Left ventricle myocardium inferior (tissue), 1 donor: ENCODE data around the gene EYA2. TPM values are rescaled to one million over a fixed set of nuclear protein-coding genes. Genes with fewer than 3 reads are reported as not detected.

ENCODE experiments used
- DNase-seq: peaks from one replicate; pipeline ENCODE4 v3.0.0-alpha.2; 2020
- H3K27ac ChIP-seq: fragments of 200-600 bp; replicated peaks from 2 replicates; pipeline ENCODE4 v1.8.0; 2021
- H3K27me3 ChIP-seq: fragments of 200-600 bp; 2 replicates; pipeline ENCODE4 v1.8.0; 2021; ENCODE audit warnings: low read depth
- H3K36me3 ChIP-seq: fragments of 200-600 bp; 2 replicates; pipeline ENCODE4 v1.8.0; 2021
- H3K4me1 ChIP-seq: fragments of 200-600 bp; 2 replicates; pipeline ENCODE4 v1.8.0; 2021
- H3K4me3 ChIP-seq: fragments of 200-600 bp; 2 replicates; pipeline ENCODE4 v1.8.0; 2021; ENCODE audit warnings: mild to moderate bottlenecking, moderate library complexity
- H3K9me3 ChIP-seq: fragments of 200-600 bp; replicated peaks from 2 replicates; pipeline ENCODE4 v1.8.0; 2021
- intact Hi-C: fragments of 100-400 bp; cut with micrococcal nuclease; formaldehyde crosslinking; loops from one replicate; pipeline ENCODE4 v1.11.0; 2022
- total RNA-seq: library from RNA; stranded (reverse); fragmentation: NEBNext Ultra II Directional; extraction: Animal tissue kit (Norgen Biotek cat#: 25700); gene quantifications from one replicate; pipeline ENCODE4 v1.2.1, GENCODE V29; 2021
- TF ChIP-seq, protein P1 (sequence below): fragments of 200-600 bp; IDR thresholded peaks from 2 replicates; pipeline ENCODE4 v1.8.0; 2021; ENCODE audit warnings: antibody characterized with exemption, mild to moderate bottlenecking, borderline replicate concordance
- donor health status: DM: no; HTN: yes; CAD: no; lungs with severe emphysema.

Gene EYA2
- total RNA-seq, 1 donor from 2014 or later, result 0.63 TPM

DNA sequence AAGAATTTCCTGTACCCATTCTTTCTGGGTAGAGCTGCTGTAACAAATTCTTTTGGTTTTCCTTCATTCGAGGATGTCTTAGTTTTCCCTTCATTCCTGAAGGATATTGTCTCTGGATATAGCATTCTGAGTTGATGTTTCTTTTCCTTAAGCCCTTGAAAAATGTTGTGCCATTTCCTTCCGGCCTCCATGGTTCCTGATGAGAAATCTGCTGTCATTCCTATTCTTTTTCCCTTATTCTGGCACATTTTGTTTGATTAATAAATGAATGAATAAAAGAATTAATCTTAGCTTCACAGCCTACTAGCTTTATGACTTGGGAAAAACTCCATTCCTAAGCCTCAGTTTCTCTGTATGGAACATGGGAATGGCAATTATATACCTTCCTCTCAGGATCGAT, 173.1 kb downstream of the EYA2 start:
- TF ChIP-seq, protein P1, sequence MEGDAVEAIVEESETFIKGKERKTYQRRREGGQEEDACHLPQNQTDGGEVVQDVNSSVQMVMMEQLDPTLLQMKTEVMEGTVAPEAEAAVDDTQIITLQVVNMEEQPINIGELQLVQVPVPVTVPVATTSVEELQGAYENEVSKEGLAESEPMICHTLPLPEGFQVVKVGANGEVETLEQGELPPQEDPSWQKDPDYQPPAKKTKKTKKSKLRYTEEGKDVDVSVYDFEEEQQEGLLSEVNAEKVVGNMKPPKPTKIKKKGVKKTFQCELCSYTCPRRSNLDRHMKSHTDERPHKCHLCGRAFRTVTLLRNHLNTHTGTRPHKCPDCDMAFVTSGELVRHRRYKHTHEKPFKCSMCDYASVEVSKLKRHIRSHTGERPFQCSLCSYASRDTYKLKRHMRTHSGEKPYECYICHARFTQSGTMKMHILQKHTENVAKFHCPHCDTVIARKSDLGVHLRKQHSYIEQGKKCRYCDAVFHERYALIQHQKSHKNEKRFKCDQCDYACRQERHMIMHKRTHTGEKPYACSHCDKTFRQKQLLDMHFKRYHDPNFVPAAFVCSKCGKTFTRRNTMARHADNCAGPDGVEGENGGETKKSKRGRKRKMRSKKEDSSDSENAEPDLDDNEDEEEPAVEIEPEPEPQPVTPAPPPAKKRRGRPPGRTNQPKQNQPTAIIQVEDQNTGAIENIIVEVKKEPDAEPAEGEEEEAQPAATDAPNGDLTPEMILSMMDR, result no peak
- H3K27ac ChIP-seq, result no peak overlapping the region
- peaks cover 3% of the 10 kb centered on the region for H3K4me1 ChIP-seq
- peaks cover 38% of the 10 kb centered on the region for H3K9me3 ChIP-seq
- intact Hi-C loops, result no loop called here
- H3K36me3 ChIP-seq, result no peaks in the 10 kb centered on the region
- no peak overlapping the region for H3K4me3 ChIP-seq
- no peak for DNase-seq
- H3K27me3 ChIP-seq, result no peaks in the 10 kb centered on the region

DNA sequence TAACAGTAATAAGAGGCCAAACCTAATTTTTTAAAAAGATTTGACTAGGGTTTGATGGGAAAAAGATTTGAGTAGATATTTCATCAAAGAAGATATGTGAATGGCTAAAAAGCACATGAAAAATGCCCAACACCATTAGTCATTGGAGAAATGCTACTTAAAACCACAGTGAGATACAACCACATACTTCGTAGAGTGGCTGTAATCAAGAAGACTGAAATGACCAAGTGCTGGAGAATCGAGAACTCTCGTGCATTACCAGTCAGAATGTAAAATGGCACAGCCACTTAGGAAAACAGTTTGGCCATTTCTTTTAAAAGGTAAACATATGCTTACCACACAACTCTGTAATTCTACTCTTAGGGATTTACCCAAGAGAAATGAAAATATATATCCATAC, 175.5 kb downstream of the EYA2 start:
- Histone ChIP-seq H3K27ac (no peak overlapping the region), H3K4me1 (no peaks in the 10 kb centered on the region), H3K36me3 (no peaks in the 10 kb centered on the region), H3K27me3 (no peaks in the 10 kb centered on the region), H3K4me3 (no peak overlapping the region), H3K9me3 (peaks cover 39% of the 10 kb centered on the region)
- TF ChIP-seq, protein P1, result no peak
- no peak for DNase-seq
- intact Hi-C loops, result no loop called here

DNA sequence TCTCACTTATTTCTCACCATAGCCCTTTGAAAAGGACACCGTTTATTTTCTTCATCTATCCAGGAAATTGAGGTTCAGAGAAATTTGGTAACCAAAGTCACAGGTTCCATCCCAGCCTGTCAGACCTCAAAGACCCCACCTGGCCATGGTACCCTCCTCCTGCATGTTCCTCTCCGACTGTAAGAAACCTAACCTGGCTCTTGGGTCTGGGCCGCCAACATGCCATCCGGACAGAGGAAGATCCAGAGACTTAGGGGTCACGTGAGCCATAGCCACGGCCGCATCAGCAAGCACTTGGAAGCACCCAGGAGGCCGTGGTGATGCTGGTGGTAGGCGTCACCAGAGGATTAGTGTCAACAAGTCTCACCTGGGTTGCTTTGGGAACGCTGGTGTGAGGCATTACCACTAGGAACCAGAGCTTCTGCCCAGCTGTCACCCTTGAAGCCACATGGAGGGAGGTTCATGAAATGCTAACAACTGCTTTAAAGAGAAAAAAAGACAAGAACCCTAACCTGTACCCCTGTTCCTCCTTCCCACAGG, 177.1 kb downstream of the EYA2 start:
- no peak overlapping the region for H3K27ac ChIP-seq
- no peaks in the 10 kb centered on the region for H3K27me3 ChIP-seq
- H3K4me3 ChIP-seq, result no peak overlapping the region
- TF ChIP-seq, protein P1, result no peak
- H3K36me3 ChIP-seq, result no peaks in the 10 kb centered on the region
- peaks cover 48% of the 10 kb centered on the region for H3K9me3 ChIP-seq
- no peaks in the 10 kb centered on the region for H3K4me1 ChIP-seq
- no peak for DNase-seq
- intact Hi-C loops, result no loop called here

GRCh38 chr20:47073766-47074475, 179.3 kb downstream of the EYA2 start:
- Histone ChIP-seq H3K4me3 (no peak overlapping the region), H3K4me1 (no peaks in the 10 kb centered on the region), H3K9me3 (peaks cover 42% of the 10 kb centered on the region), H3K36me3 (no peaks in the 10 kb centered on the region), H3K27me3 (no peaks in the 10 kb centered on the region), H3K27ac (no peak overlapping the region)
- TF ChIP-seq, protein P1, result no peak
- intact Hi-C loops, result no loop called here
- no peak for DNase-seq

DNA sequence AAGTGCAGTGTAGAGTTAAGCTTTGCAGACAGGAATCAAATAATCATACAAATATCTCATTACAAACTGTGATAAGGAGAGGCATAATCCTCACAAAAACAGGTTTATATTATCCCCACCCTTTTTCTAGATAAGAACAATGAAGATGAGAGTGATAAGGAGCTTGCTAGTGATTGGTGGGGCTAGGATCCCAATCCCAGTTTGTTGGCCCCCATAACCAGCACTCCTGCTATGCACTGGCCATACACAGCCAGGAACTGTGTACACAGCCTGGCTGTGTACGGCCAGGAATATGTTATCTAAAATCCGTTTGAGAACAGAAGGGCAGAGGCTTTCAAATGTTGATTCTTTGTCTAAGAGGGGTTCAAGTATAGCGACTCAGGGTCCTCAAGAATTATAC, 180.6 kb downstream of the EYA2 start:
- TF ChIP-seq, protein P1, result no peak

More for the DNA sequence above, 180.6 kb downstream of the EYA2 start:
- intact Hi-C loops, result no loop called here
- no peak for DNase-seq
- H3K4me3 ChIP-seq, result no peak overlapping the region
- H3K9me3 ChIP-seq, result peaks cover 40% of the 10 kb centered on the region
- no peaks in the 10 kb centered on the region for H3K27me3 ChIP-seq
- H3K4me1 ChIP-seq, result no peaks in the 10 kb centered on the region
- no peaks in the 10 kb centered on the region for H3K36me3 ChIP-seq
- H3K27ac ChIP-seq, result no peak overlapping the region
